ENCODE results near the gene DCTN1. TPM values are rescaled to one million over a fixed set of nuclear protein-coding genes. Genes with fewer than 3 reads are reported as not detected.

Gene DCTN1
- total RNA-seq, 4 donors from 2014 or later, result 78.7 to 131 (median 100) TPM

DNA sequence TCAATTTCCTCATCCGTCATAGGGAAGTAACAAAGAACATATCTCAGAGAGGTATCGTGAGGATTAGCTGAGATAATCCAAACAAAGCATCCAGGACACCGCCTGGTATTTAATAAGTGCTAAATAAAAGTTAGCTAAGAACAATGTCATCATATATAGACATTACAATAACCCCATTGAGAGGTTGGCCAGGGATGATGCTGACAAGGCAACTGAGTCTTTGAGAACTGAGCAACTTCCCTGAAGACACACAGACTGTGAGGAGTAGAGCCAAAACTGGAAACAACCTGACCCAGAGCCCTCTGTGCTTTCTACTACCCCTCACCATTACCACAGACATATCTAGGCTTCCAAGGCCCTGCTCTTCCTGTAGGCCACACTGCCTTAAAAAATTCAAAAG lies 1.6 kb upstream of the DCTN1 start:
- TF ChIP-seq, protein P1, sequence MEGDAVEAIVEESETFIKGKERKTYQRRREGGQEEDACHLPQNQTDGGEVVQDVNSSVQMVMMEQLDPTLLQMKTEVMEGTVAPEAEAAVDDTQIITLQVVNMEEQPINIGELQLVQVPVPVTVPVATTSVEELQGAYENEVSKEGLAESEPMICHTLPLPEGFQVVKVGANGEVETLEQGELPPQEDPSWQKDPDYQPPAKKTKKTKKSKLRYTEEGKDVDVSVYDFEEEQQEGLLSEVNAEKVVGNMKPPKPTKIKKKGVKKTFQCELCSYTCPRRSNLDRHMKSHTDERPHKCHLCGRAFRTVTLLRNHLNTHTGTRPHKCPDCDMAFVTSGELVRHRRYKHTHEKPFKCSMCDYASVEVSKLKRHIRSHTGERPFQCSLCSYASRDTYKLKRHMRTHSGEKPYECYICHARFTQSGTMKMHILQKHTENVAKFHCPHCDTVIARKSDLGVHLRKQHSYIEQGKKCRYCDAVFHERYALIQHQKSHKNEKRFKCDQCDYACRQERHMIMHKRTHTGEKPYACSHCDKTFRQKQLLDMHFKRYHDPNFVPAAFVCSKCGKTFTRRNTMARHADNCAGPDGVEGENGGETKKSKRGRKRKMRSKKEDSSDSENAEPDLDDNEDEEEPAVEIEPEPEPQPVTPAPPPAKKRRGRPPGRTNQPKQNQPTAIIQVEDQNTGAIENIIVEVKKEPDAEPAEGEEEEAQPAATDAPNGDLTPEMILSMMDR (IDR thresholded peaks at IDR 0.05; ENCODE audit: low read depth), result no peak

DNA sequence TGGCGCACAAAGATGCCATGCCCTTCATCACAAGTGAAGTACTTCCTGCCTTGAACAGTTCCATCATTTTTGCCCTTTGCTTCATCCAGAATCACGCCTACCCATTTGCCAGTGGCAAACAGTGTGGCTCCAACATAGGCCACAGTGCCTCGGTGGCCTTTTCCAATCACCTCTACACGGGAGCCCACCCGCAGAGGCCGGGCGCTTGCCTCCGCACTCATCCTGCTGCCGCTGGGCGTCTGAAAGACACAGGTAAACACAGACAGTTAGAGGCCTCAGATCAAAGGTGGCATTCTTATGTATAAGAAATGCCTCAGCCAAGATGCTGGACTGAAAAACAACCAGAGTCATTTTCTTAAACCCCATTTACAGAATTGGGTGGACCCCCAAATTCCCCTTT lies 2.1 kb downstream of the DCTN1 start:
- TF ChIP-seq, protein P1 (IDR thresholded peaks at IDR 0.05; ENCODE audit: low read depth), result no peak

- TF ChIP-seq, protein P1 (IDR thresholded peaks at IDR 0.05; ENCODE audit: low read depth), result no peak
These were observed 4.3 kb downstream of the DCTN1 start for GRCh38 chr2:74375838-74376237.

GRCh38 chr2:74374509-74375205 lies 5.5 kb downstream of the DCTN1 start:
- TF ChIP-seq, protein P1 (IDR thresholded peaks at IDR 0.05; ENCODE audit: low read depth), result no peak

DNA sequence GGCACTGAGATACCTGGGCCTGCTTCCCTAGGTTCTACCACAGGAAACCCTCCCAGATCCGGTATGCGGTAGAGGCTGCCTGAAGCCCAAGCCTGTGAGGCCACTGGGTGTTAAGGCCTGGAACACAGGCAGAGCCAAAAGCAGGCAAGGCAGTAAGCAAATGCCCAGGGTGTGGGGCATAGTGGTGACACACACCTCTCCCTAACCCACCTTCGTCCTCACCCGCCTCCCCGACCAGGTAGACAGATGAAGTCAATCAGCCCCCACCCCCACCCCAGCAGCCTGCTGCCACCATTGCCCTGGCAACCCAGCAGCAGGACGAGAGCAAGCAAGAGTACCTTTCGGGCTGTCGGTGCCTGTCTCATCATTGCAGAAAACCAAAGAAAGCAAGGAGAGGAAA lies 6.1 kb downstream of the DCTN1 start:
- TF ChIP-seq, protein P1 (IDR thresholded peaks at IDR 0.05; ENCODE audit: low read depth), result no peak

GRCh38 chr2:74373221-74373676 lies 6.9 kb downstream of the DCTN1 start:
- TF ChIP-seq, protein P1 (IDR thresholded peaks at IDR 0.05; ENCODE audit: low read depth), result no peak

- TF ChIP-seq, protein P1 (IDR thresholded peaks at IDR 0.05; ENCODE audit: low read depth), result no peak
These were observed 7.4 kb downstream of the DCTN1 start for GRCh38 chr2:74372674-74373073.
